ENCODE data around the gene QPCTL. TPM values are rescaled to one million over a fixed set of nuclear protein-coding genes. Genes with fewer than 3 reads are reported as not detected.

QPCTL gene
- total and polyA plus RNA-seq, 9 of the 15 experiments (the other 6 are each of a cell fraction or from before 2014, with no cell fraction given), result 0.99 to 31.3 (median 12.7) TPM

DNA sequence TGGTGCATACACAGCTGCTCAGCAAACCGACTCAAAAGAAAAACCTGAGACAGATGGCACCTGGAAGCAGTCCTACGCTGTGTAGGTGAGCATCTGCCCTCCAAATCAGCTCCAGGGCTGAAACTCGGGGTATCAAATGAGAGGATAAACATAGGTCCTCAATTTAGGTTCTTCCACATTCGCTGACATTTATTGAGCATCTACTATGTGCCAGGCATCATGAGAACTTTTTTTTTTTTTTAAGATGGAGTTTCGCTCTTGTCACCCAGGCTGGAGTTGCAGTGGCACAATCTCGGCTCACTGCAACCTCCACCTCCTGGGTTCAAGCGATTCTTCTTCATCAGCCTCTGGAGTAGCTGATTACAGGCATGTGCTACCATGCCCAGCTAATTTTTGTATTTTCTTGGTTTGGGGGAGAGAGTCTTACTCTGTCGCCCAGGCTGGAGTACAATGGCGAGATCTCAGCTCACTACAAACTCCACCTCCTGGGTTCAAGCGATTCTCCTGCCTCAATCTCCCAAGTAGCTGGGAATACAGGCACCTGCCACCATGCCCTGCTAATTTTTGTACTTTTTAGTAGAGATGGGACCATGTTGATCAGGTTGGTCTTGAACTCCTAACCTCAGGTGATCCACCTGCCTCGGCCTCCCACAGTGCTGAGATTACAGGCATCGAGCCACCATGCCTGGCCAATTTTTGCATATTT lies 13.4 kb downstream of the QPCTL start:
- CTCF ChIA-PET (ENCODE audit: low intra/inter-chr PET ratio), result no interaction called here
- H3K36me3 ChIP-seq (ENCODE audit: control insufficient read depth, insufficient read depth, low read length), result peaks cover 38% of the 10 kb centered on the region; the same call in 1 of the 3 replicates
- H3K27me3 ChIP-seq (ENCODE audit: control insufficient read depth in 2 of 2, insufficient read depth in 2 of 2, low read length in 2 of 2), result no peaks in the 10 kb centered on the region
- H3K4me3 ChIP-seq, result no peak overlapping the region
- intact Hi-C loops (cut with micrococcal nuclease), result no loop called here
- WGBS (ENCODE audit: insufficient coverage, low coverage, missing lambda C conversion rate), result 70% methylated on average over 12 of the region's 12 CpGs
- FAIRE-seq (no peak), DNase-seq (ENCODE audit: extremely low read depth in 1 of 4, low spot score in 3 of 4) (no peak), ATAC-seq (no peak)
- no peaks in the 10 kb centered on the region; a peak in 2 of 5 replicates for H3K4me1 ChIP-seq (replicated peaks in 1 of 2; ENCODE audit: control insufficient read depth in 2 of 2, insufficient read depth in 2 of 2, low read length in 2 of 2)
- H2AFZ ChIP-seq (ENCODE audit: low read depth, low read length), result no peak overlapping the region
- no TSS peak for BruUV-seq (replicated peaks)
- no peaks in the 10 kb centered on the region for H3K9me1 ChIP-seq (ENCODE audit: control insufficient read depth, insufficient read depth, low read length)
- no peak overlapping the region for H3K9ac ChIP-seq (ENCODE audit: insufficient read depth in 1 of 2, low read depth in 2 of 2, low read length in 2 of 2)
- H3K79me2 ChIP-seq (ENCODE audit: control insufficient read depth, insufficient read depth, low read length), result no peaks in the 10 kb centered on the region; the same call in 2 of the 3 replicates
- H3K9me3 ChIP-seq (replicated peaks; ENCODE audit: control insufficient read depth, insufficient read depth, low read depth, low read length), result no peaks in the 10 kb centered on the region
- H3K27ac ChIP-seq (ENCODE audit: extremely low read depth, low read depth, low read length), result no peak overlapping the region
- in situ Hi-C loops (cut with MboI), result no loop called here
- no peaks in the 10 kb centered on the region for H4K20me1 ChIP-seq (replicated peaks; ENCODE audit: control insufficient read depth, insufficient read depth, low read length)
- POLR2A ChIA-PET, result interaction anchor here (0.6 to 6.0 kb wide), 4 partner anchors 9 to 336 kb away, joined by 3 to 46 read pairs (median 10); partner anchors contain the start of genes QPCTL and SNRPD2
- no peak overlapping the region for H3K4me2 ChIP-seq (ENCODE audit: insufficient read depth, low read length)
- TF ChIP-seq ZNF274 (IDR thresholded peaks at IDR 0.05; ENCODE audit: borderline replicate concordance, low read depth, low read length) (no peak), POLR2AphosphoS5 (IDR thresholded peaks at IDR 0.05; ENCODE audit: control insufficient read depth, insufficient read depth, low read depth, low read length) (no peak), TAF15 (IDR thresholded peaks at IDR 0.05; ENCODE audit: low read depth, low read length) (no peak), WHSC1 (IDR thresholded peaks at IDR 0.05; ENCODE audit: low read length) (no peak), ZNF639 (CRISPR knock-in tag; conservative IDR thresholded peaks at IDR 0.05 in 1 of 2, IDR thresholded peaks at IDR 0.05 in 1 of 2) (no peak), FOXA3 (CRISPR knock-in tag; conservative IDR thresholded peaks at IDR 0.05 in 1 of 2, IDR thresholded peaks at IDR 0.05 in 1 of 2) (no peak), SRF (CRISPR knock-in tag; IDR thresholded peaks at IDR 0.05) (no peak), HLTF (IDR thresholded peaks at IDR 0.05) (no peak), CHD4 (IDR thresholded peaks at IDR 0.05; ENCODE audit: insufficient read depth, insufficient replicate concordance, low read depth, low read length, poor library complexity, severe bottlenecking) (no peak), RBM25 (IDR thresholded peaks at IDR 0.05; ENCODE audit: low read depth, low read length, severe bottlenecking) (peak; percentile 29), ZNF324 (CRISPR knock-in tag; IDR thresholded peaks at IDR 0.05) (no peak), ATF3 (IDR thresholded peaks at IDR 0.05) (no peak), ATF3 (CRISPR knock-in tag; conservative IDR thresholded peaks at IDR 0.05) (no peak), SMAD3 (CRISPR knock-in tag; conservative IDR thresholded peaks at IDR 0.05) (no peak), ZC3H4 (CRISPR knock-in tag; IDR thresholded peaks at IDR 0.05; ENCODE audit: borderline replicate concordance) (no peak), ZNF224 (CRISPR knock-in tag; IDR thresholded peaks at IDR 0.05) (no peak), ZFX (CRISPR knock-in tag; IDR thresholded peaks at IDR 0.05) (no peak), BCOR (IDR thresholded peaks at IDR 0.05) (0 out of 2 replicates have a peak, but pooled peaks have one; percentile 32), ZBTB2 (IDR thresholded peaks at IDR 0.05) (no peak)

All from K562 (cell line).